Retinal pigment epithelial cell (primary cell): ENCODE results near the gene PFN2.

Experiments used
- DNase-seq: peaks from one replicate; pipeline ENCODE4 v3.0.0-alpha.2; 2010; ENCODE audit warnings: low read depth
- H3K4me3 ChIP-seq: 2 replicates; pipeline ENCODE4 v1.5.1; 2011; ENCODE audit warnings: mild to moderate bottlenecking, low read length, control low read depth, moderate library complexity
- TF ChIP-seq, protein P1 (sequence below): conservative IDR thresholded peaks from 2 replicates; pipeline ENCODE4 v1.5.1; 2011; ENCODE audit warnings: low read depth, low read length, control low read depth, inconsistent platforms

Gene PFN2

GRCh38 chr3:149967086-149967685, 3.5 kb downstream of the PFN2 start:
- no peak for DNase-seq
- TF ChIP-seq, protein P1, sequence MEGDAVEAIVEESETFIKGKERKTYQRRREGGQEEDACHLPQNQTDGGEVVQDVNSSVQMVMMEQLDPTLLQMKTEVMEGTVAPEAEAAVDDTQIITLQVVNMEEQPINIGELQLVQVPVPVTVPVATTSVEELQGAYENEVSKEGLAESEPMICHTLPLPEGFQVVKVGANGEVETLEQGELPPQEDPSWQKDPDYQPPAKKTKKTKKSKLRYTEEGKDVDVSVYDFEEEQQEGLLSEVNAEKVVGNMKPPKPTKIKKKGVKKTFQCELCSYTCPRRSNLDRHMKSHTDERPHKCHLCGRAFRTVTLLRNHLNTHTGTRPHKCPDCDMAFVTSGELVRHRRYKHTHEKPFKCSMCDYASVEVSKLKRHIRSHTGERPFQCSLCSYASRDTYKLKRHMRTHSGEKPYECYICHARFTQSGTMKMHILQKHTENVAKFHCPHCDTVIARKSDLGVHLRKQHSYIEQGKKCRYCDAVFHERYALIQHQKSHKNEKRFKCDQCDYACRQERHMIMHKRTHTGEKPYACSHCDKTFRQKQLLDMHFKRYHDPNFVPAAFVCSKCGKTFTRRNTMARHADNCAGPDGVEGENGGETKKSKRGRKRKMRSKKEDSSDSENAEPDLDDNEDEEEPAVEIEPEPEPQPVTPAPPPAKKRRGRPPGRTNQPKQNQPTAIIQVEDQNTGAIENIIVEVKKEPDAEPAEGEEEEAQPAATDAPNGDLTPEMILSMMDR: peak; percentile 33

DNA sequence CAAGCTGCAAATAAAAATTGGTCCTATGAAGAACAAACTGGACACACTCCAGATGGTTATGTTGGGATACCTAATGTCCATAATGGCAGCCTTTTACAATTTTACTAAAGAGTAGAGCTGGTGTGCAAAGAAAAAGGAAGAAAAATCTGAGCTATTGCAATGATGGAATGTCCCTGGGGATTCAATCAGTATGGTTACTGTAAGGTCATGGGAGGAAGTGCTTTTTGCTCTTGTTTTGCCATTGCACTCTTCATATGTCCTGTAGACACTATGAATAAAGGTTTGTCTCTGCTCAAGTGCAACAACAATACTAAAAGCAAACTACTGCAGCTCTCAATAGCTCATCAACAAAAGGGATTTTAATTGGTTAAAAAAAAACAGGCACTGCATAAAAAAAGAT, 5.4 kb downstream of the PFN2 start:
- TF ChIP-seq, protein P1: no peak
- H3K4me3 ChIP-seq: no peak overlapping the region
- DNase-seq: no peak

More at GRCh38 chr3:149967086-149967685, 3.5 kb downstream of the PFN2 start:
- H3K4me3 ChIP-seq: no peak overlapping the region

DNA sequence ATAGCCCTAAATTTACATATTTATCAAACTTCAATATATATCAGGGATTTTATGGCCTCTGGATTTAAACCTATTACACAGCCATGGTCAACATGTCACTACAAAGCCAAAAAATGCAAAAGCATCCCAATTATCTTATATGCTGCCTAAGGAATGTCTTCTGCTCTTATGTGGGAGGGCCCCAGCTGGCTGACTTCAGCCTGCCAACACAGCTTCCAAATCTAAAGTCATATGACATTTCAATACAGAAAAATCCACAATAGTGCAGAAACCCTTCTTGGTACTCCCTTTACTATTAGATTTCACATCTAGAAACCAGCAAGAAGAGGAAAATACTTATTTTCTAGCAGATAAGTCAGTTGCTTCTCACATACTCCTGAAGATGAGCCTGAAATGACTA, 6.4 kb downstream of the PFN2 start:
- TF ChIP-seq, protein P1: no peak
- DNase-seq: no peak
- H3K4me3 ChIP-seq: no peak overlapping the region

DNA sequence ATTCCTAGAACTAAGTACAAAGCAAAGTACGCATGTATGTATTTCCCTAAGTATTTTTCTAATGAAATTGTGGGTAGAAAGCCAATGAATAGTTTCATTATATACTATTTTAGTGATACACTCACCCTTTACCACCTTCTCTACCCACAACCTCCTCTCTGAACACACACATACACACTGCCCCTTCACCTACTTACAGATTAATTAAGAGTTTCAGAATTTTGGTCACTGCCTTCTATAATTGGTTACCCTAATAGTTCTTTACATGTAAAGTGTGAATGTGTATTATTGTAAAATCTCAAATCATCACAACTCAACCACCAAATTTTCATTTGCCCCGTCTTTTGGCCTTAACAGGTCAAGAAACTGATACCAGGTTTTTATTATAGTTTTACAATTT, 7.2 kb downstream of the PFN2 start:
- no peak for DNase-seq
- no peak overlapping the region for H3K4me3 ChIP-seq
- TF ChIP-seq, protein P1: no peak

- DNase-seq: no peak
- TF ChIP-seq, protein P1: no peak
- no peak overlapping the region for H3K4me3 ChIP-seq
Observed at GRCh38 chr3:149959443-149959842, 11.3 kb downstream of the PFN2 start.

DNA sequence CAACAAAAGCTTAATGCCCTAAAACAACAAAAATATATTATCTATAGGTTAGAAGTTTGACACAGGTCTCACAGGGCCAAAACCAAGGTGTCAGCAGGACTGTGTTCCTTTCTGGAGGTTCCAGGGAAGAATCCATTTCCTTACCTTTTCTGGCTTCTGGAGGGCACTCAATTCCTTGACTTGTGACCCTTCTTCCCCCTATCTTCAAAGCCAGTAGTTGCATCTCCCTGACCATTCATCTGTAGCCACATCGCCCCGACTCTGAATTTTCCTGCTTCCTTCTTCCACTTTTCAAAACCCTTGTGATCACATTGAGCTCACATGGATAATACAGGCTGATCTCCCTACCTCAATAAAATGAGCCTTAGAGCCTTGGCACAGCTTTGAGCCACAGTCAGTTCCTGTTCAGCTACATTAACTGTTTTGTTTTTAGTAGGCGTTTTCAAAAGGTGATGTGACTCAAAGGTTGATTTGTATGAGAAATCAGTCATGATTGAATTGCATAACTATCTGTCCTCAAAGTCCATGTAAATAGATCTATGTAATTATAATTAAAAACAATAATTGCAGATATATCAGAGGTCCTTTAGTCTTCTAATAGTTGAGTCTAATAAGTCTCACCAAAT, 12.4 kb downstream of the PFN2 start:
- no peak overlapping the region for H3K4me3 ChIP-seq
- no peak for DNase-seq
- TF ChIP-seq, protein P1: no peak
